Psoas muscle (tissue), 8 donors: ENCODE measurements around the gene AKNA. TPM values are rescaled to one million over a fixed set of nuclear protein-coding genes. Genes with fewer than 3 reads are reported as not detected.

Experiments
- ATAC-seq, 4 donors: fragments of 200-7000 bp; cut with Tn5 transposase; one replicate each; pipeline ENCODE4 v1.9.1; 2020; ENCODE audit warnings: moderate library complexity in 3 of 4, mild to moderate bottlenecking in 2 of 4
- DNase-seq, 2 donors: peaks; one replicate each; pipeline ENCODE4 v3.0.0-alpha.2; 2020
- H3K27ac ChIP-seq: fragments of 200-600 bp; one replicate; pipeline ENCODE4 v1.8.0; 2022
- H3K27me3 ChIP-seq, 3 donors: fragments of 200-600 bp in 1 of 3; one replicate each; pipeline versions ENCODE4 v1.6.1 to v1.8.0; 2013 to 2022; ENCODE audit warnings: low read length in 2 of 3, mild to moderate bottlenecking in 2 of 3, moderate library complexity in 1 of 3; ENCODE audit not compliant: insufficient read depth in 3 of 3
- H3K36me3 ChIP-seq, 2 donors: fragments of 200-600 bp in 1 of 2; one replicate each; pipeline versions ENCODE4 v1.6.1 to v1.8.0; 2013 to 2022; ENCODE audit warnings: low read depth in 1 of 2, mild to moderate bottlenecking in 1 of 2, moderate library complexity in 1 of 2; ENCODE audit not compliant: insufficient read depth in 1 of 2
- H3K4me1 ChIP-seq: fragments of 200-600 bp; one replicate; pipeline ENCODE4 v1.8.0; 2022
- H3K4me3 ChIP-seq: fragments of 200-600 bp; one replicate; pipeline ENCODE4 v1.8.0; 2022; ENCODE audit warnings: mild to moderate bottlenecking
- H3K9me3 ChIP-seq: fragments of 200-600 bp; one replicate; pipeline ENCODE4 v1.8.0; 2022
- WGBS, 3 donors: extraction: QIAGEN DNeasy Blood & Tissue Kit; methylation state at CpG; one replicate each; pipeline versions ENCODE4 v1.1.6 to v1.1.7; 2013; 5-methylcytosine and 5-hydroxymethylcytosine counted together
- intact Hi-C, 2 donors: fragments of 100-400 bp; cut with DNase I; formaldehyde crosslinking; loops; one replicate each; pipeline versions ENCODE4 v1.11.0 to v1.14.2; 2022
- polyA plus RNA-seq, 3 donors: library from polyadenylated mRNA; stranded (reverse); fragments of 200-250 nt; gene quantifications; one replicate each; pipeline ENCODE4 v1.2.3, GENCODE V29; 2013
- total RNA-seq, 4 donors: library from RNA; stranded (reverse); fragmentation: NEBNext Ultra II Directional in 2 of 4; extraction: Animal tissue kit (Norgen Biotek cat#: 25700) in 2 of 4; gene quantifications; one replicate each; pipeline versions ENCODE4 v1.2.1 to v1.2.4, GENCODE V29; 2021 to 2023
- TF ChIP-seq, protein P1 (sequence below): fragments of 200-600 bp; IDR thresholded peaks from one replicate; pipeline ENCODE4 v1.8.0; 2022; ENCODE audit warnings: antibody characterized with exemption
- donor health status: healthy with polysubstance abuse.
- donor health status: DM: no; HTN: no; CAD: no; lungs with moderate emphysema.
- donor health status: Bipolar disorder and iron deficiency.
- donor health status: healthy.
- donor health status: DM: yes; HTN: yes; CAD: no.
- donor health status: DM: no; HTN: no; CAD: no.
- donor health status: DM: no; HTN: no; CAD: no.
- donor health status: DM: yes; HTN: yes; CAD: no.

The AKNA gene
- total and polyA plus RNA-seq, 7 donors = 1.5 to 3.9 (median 2.3) TPM

DNA sequence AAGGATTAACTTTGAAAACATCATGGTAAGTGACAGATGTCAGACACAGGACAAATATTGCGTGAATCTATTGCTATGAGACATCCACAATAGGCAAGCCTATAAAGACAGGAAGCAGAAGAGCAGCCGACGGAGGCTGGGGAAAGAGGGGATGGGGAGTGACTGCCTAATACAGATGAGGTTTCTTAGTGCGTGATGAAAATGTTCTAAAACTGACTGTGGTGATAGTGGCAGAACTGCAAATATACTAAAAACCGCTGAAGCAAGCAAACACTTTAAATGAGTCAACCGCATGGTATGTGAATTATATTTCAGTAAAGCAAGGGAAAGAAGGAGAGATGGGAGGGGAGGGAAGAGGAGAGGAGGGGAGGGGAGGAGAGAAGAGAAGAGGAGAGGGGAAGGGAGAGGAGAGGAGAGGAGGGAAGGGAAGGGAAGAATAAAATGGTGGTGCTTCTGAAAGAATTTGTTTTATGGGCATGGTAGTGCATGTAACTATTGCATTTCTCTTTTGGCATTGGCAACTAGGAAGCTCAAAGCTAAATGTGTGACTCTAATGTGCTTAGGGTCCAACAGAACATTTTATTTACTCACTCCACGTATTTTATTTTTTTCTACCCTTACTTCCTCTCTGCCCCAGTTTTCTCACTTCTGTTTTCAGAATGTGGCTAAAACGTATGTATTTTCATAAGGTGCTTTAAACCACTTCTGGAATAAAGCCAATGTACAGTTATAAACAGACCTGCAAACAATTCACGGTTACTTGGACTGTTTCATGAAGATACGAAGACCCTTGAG, 21.3 kb downstream of the AKNA start:
- Histone ChIP-seq H3K27me3 (no peaks in the 10 kb centered on the region), H3K4me3 (no peak overlapping the region), H3K27ac (no peak overlapping the region), H3K9me3 (no peaks in the 10 kb centered on the region), H3K4me1 (no peaks in the 10 kb centered on the region), H3K36me3 (peaks cover 0 to 18% of the 10 kb centered on the region in 2 donors)
- WGBS, 3 donors = 69 to 76% (median 75%) methylated on average over 10 of the region's 10 CpGs
- DNase-seq (no peak), ATAC-seq (no peak)
- intact Hi-C loops = no loop called here
- TF ChIP-seq, protein P1, sequence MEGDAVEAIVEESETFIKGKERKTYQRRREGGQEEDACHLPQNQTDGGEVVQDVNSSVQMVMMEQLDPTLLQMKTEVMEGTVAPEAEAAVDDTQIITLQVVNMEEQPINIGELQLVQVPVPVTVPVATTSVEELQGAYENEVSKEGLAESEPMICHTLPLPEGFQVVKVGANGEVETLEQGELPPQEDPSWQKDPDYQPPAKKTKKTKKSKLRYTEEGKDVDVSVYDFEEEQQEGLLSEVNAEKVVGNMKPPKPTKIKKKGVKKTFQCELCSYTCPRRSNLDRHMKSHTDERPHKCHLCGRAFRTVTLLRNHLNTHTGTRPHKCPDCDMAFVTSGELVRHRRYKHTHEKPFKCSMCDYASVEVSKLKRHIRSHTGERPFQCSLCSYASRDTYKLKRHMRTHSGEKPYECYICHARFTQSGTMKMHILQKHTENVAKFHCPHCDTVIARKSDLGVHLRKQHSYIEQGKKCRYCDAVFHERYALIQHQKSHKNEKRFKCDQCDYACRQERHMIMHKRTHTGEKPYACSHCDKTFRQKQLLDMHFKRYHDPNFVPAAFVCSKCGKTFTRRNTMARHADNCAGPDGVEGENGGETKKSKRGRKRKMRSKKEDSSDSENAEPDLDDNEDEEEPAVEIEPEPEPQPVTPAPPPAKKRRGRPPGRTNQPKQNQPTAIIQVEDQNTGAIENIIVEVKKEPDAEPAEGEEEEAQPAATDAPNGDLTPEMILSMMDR = no peak

DNA sequence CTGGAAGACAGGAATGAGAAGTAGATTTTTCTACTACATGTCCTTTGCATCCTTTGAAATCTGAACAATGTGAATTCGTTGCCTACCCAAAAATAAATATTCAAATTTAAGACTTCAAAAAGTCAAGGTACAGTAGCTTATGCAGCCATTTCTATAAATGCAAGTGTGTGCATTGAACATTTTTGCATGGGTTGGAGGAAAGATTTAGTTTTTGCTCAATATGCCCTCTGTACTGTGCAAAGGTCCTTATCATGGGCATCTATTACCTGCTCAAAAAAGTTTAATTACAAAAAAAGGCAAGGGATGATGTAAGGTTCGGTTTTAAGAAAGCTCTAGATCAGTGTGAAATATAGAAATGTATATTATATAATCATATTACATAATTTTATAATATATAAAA, 22.6 kb downstream of the AKNA start:
- intact Hi-C loops = no loop called here
- DNase-seq (no peak), ATAC-seq (no peak)
- no peaks in the 10 kb centered on the region for H3K4me1 ChIP-seq
- H3K27ac ChIP-seq = no peak overlapping the region
- no peaks in the 10 kb centered on the region for H3K9me3 ChIP-seq
- no peak overlapping the region for H3K4me3 ChIP-seq
- WGBS, 3 donors = 94 to 96% (median 95%) methylated on average over 2 of the region's 2 CpGs
- H3K27me3 ChIP-seq = no peaks in the 10 kb centered on the region
- H3K36me3 ChIP-seq = peaks cover 0 to 30% of the 10 kb centered on the region in 2 donors
- TF ChIP-seq, protein P1 = no peak

DNA sequence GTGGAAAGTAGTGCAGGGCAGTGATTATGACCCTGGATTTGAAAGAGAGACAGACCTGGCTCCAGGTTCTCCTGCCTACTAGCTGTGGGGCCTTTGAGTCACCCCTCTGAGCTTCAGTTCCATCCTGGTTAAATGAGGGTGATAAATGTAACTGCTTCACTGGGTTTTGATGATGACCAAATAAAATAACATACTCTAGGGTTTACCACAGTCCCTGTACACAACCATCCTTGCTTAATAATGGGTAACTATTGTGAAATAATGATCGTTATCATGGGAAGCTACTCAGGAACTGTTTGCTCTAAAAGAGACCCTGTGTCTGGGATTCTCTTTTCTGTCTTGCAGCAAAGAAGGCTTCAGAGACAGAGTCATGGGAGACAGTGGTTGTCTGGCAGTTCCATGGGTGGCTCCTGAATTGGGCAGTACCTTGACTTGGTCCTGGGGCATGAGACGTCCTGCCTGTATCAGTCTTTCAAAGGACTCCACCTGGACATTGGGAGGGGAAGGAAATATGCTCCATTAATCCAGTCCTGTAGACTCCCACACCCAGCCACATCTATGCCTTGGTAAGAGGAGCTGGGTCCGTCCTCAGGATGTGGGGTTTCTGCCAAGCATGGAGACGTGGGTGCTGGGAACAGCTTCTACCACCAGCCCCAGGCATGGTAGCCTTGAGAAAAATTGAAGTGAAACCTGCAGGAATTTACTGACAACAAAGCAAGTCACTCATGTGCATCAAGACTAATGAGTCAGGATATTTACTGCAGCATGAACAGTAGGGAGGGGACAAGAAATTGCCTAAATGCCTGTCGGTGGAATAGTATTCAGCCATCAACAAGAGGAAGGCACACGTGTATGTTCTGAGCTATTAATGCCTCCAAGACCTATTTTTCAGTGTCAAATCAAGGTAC, 23.4 kb downstream of the AKNA start:
- 66 to 86% (median 72%) methylated on average over 5 to 6 of the region's 6 CpGs for WGBS, 3 donors
- no peak for DNase-seq
- intact Hi-C loops = no loop called here
- Histone ChIP-seq H3K4me3 (no peak overlapping the region), H3K27me3 (no peaks in the 10 kb centered on the region), H3K27ac (no peak overlapping the region), H3K36me3 (peaks cover 0 to 33% of the 10 kb centered on the region in 2 donors), H3K9me3 (no peaks in the 10 kb centered on the region), H3K4me1 (no peaks in the 10 kb centered on the region)
- TF ChIP-seq, protein P1 = no peak
- peak in 1 of 4 donors; percentile 49 for ATAC-seq

DNA sequence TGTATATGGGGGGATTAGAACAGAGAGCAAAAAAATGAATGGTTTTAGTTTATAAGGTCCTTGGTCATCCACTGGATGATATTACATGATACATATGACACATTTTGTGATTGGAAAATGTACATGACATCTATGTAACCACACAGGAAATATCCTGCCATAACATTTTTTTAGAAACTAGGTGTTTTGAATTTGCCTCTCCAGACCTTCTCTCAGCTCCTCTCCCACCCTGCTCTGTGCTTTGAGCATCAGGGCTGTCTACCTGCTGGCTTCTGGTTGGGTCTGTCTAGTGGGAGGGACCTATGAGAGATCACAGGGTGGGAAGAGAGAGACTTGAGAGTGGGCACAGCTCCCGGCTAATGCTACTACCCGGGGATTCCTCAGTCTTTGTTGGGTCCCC, 24.4 kb downstream of the AKNA start:
- no peak overlapping the region for H3K4me3 ChIP-seq
- WGBS, 3 donors = 43 to 70% (median 63%) methylated on average over 2 of the region's 2 CpGs
- no peak for ATAC-seq
- no peaks in the 10 kb centered on the region for H3K9me3 ChIP-seq
- H3K27ac ChIP-seq = no peak overlapping the region
- H3K27me3 ChIP-seq = no peaks in the 10 kb centered on the region
- intact Hi-C loops = no loop called here
- H3K36me3 ChIP-seq = peaks cover 0 to 38% of the 10 kb centered on the region in 2 donors
- TF ChIP-seq, protein P1 = no peak
- no peaks in the 10 kb centered on the region for H3K4me1 ChIP-seq
- no peak for DNase-seq
